Activated CD4-positive, CD25-positive, alpha-beta regulatory T cell treated with anti-CD3 and anti-CD28 coated beads, Interleukin-2, amount 50 U/mL, for 24 hours (primary cell): ENCODE measurements around the gene COMMD4.
A peak's percentile ranks its signal among the peaks of the same experiment; 100 is the strongest.
"Not testable (repeated sequence)": the region's sequence is repeated elsewhere in the genome, so short reads cannot be mapped to it uniquely, and the experiment has no call there.

ENCODE experiments used
- ATAC-seq, 2 donors: fragments of 150-1000 bp; cut with Tn5 transposase; one replicate each; pipeline ENCODE4 v1.10.0; 2021; ENCODE audit warnings: mild to moderate bottlenecking in 1 of 2, moderate library complexity in 1 of 2

The COMMD4 gene

DNA sequence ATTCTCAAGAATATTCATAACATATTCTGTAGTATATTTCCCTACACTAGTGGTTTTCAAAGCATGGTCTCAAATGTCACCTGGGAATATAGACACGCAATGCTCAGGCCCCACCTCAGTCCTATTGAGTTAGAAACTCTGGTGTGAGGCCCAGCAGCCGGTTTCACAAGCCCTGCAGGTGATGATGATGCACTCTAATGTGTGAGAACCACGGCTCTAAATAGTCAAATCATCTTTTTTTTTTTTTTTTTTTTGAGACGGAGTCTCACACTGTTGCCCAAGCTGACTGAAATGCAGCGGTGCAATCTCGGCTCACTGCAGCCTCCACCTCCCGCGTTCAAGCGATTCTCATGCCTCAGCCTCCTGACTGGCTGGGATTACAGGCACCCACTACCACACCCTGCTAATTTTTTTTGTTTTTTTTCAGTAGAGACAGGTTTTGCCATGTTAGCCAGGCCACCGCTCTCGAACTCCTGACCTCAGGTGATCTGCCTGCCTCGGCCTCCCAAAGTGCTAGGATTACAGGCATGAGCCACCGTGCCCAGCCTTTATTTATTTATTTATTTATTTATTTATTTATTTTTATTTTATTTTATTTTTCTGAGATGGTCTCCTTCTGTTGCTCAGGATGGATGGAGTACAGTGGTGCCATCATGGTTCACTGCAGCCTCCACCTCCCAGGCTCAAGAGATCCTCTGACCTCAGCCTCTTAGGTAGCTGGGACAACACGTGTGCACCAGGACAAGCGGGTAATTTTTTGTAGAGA lies 2.0 kb upstream of the COMMD4 start:
- not testable (repeated sequence) for ATAC-seq

DNA sequence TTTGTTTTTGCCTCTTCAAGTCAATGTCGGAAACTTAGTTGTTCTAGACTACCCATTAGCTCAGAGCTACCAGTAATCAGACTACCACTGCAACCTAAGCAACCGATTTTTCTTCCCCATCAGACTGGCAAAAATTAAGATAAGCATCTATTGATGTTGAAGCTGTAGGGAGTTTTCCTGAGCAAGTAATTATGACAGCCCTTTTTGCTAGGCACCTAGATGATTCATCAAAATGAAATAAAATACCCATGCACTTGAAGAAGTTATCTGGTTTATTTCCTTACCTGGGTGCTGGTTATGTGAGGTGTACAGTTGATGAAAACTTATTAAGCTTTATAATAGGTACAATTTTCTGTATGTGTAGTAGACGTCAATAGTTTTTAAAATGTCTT lies 554 bp upstream of the COMMD4 start:
- ATAC-seq, result no peak

DNA sequence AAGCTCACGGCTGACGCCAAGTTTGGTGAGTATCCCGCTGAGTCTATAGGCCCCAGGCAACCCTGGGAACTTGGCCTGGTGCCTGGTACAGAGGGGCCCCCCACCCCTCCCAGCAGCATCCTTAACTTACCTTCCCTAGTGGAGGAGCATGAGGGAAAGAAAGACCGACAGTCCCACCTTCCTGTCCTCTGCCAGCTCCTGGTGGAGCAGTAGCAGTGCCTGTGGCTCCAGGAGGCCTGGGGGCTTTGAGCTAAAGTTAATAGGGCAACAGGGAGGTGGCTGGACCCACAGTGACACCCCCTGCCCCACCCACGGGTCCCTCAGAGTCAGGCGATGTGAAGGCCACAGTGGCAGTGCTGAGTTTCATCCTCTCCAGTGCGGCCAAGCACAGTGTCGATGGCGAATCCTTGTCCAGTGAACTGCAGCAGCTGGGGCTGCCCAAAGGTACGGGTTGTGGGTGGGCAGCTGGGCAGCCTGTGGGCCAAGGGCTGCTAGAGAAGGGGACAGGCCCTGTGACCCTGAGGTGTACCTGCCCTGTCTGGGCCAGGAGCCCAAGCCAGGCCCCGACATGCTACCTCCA lies 2.9 kb downstream of the COMMD4 start:
- no peak for ATAC-seq

DNA sequence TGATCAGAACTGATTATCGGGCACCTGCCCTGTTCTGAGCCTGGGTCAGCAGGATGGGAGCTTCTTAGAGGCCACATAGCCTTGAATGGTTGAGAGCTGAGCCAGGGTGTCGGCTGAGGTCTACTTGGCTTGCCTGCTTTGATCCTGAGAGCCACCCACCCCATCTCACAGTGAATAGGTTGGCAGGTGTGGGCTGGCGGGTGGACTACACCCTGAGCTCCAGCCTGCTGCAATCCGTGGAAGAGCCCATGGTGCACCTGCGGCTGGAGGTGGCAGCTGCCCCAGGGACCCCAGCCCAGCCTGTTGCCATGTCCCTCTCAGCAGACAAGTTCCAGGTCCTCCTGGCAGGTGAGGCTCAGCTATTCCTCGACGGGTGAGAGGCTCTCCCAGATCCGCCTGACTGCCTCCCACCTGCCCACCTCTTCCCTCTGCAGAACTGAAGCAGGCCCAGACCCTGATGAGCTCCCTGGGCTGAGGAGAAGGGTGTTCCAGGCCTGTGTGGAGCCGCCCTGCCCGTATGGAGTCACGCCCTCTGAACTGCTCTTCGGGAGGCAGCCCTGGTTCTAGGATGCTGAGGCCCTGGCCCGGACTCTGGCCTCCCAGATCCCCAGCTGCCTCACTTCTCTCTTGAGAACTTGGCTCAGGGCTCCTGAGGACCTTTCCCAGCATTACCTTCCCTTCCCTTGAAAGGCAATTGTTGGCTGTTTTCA lies 3.8 kb downstream of the COMMD4 start:
- ATAC-seq, result no peak

DNA sequence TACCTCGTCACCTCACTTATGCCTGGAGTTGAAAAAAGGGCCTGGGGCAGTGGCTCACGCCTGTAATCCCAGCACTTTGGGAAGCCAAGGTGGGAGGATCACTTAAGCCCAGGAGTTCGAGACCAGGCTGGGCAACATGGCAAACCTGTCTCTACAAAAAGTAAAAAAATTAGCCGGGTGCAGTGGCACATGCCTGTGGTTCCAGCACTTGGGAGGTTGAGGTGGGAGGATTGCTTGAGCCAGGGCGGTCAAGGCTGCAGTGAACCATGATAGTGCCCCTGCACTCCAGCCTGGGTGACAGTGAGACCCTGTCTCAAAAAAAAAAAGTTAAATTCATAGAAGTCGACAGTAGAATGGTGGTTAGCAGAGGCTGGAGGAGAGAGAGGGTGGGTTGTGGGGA lies 6.4 kb downstream of the COMMD4 start:
- ATAC-seq, result no peak

DNA sequence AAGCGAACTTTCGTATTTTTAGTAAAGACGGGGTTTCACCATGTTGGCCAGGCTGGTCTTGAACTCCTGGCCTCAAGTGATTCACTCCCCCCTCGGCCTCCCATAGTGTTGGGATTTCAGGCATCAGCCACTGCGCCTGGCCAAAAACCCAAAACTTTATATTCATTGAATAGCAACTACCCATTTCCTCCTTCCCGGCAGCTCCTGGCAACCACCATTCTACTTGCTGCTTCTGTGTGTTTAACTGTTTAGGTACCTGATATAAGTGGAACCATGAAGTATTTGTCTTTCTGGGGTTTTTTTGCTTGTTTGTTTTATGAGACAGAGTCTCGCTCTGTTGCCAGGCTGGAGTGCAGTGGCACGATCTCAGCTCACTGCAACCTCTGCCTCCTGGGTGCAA lies 8.1 kb downstream of the COMMD4 start:
- not testable (repeated sequence) for ATAC-seq

DNA sequence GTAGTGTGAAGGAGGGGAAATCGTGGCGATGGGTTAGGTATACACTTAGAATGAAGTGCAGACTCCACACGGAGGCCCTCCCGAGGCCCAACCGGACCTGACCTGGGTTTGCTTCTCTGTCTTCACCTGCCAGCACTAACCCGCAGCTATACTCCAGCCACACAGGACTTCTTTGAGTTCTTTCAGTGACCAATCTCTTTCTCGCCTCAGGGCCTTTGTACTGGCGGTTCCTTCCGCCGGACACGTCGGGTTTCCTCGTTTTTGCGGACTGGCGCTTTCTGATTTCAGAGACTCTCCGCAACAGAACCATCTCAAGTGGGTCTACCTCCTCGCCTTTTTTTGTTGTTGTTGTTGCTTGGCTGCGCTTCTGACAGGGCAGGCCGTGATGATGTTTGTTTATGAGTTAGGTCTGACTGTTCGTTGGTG lies 10.9 kb downstream of the COMMD4 start, which contains the start of gene NEIL1:
TSS of gene NEIL1 (plus strand) at position 244 of the 426 bp plus-strand sequence. CDS start 1,867 bp downstream, outside the sequence.
- ATAC-seq, result no peak

DNA sequence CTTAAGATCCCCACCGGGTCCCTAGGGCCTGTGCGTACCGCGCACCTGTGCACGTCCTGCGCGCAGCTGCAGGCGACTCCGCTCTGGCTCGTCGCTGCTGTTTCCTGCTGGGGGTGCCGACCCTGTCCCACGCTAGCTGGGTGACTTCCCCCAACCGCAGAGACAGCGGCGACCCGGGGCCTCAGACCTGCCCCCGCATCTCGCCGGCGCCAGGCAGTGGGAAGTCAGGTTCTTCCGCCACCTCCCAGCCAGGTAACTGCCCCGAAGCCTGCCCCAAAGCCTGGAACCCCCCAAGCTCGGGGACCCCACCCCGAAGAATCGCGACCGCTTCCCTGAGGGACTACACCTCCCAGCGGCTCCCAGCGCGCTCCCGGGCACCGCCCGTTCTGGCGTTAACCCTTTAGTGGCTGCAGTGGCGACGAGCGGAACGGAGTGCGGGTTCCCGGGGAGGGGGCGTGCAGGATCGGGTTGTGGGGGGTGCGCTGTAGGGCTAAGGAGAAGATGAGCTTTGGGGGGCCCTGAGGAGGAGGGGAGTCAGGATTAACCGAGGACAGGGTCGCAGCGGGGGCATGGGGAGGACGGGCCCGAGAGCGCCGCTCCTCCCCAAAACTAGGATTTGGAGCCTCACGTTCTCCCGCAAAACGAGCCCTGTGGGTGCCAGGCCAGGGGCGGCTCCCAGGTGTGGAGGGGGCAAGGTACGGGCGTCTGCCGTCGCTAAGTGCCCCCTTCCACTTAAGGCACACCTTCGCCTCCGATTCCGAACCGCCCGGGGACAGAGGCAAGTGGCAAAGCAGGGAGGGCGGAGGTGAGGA lies 11.6 kb downstream of the COMMD4 start:
- peak; percentile 71 to 73 for ATAC-seq

DNA sequence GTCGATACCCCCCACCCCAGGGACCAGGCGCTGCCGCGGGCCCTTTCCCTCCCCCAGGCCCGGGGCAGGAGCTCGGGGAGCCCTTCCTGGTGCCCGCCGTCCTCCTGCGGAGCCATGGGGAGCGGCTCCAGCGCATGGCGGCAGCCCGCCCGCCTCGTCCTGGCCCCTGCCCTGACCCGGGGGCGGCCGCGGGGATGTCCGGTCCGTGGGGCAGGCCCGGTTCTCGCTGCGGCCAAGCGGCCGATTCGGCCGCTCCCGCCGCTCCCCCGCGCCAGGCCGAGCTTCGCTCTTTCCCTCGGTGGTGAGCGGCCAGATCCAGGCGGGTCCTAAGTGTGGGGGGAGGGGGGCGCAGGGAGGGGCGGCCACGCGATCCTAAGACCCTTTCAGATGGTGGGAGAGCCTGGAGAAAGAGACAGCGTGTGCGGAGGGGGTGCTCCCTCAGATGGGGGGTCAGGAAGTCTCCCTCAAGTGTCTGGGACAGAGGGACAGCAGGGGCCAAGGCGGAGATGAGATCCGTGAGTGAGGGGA lies 12.2 kb downstream of the COMMD4 start:
- ATAC-seq, result no peak

DNA sequence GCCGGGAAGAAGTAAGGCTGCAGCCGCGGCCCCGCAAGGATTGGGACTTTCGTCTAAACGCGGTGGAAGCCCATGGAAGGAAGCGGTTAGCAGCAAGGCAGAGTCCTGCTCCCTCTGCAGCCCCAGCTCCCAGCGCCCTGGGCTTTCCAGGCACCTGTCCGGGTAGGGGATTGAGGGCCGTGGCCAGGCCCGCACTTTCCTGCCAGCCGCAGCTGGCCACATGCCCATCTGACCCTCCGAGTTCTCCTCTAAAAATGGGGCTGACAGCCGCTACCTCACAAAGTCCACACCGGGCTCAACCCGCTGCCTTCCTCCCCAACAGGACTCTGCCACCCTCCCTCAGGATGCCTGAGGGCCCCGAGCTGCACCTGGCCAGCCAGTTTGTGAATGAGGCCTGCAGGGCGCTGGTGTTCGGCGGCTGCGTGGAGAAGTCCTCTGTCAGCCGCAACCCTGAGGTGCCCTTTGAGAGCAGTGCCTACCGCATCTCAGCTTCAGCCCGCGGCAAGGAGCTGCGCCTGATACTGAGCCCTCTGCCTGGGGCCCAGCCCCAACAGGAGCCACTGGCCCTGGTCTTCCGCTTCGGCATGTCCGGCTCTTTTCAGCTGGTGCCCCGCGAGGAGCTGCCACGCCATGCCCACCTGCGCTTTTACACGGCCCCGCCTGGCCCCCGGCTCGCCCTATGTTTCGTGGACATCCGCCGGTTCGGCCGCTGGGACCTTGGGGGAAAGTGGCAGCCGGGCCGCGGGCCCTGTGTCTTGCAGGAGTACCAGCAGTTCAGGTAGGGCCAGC lies 12.9 kb downstream of the COMMD4 start:
- ATAC-seq, result no peak

DNA sequence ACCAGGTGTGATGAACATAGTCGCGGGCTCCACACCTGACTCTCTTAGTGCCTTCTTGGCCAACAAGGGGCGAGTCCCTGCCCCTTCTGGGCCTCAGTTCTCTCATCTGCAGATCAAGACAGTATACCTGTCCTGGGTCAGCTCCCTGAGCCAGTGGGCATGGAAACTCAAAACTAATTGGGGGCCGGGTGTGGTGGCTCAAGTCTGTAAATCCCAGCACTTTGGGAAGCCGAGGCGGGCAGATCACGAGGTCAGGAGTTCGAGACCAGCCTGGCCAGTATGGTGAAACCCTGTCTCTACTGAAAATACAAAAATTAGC lies 13.4 kb downstream of the COMMD4 start:
- ATAC-seq, result not testable (repeated sequence)

DNA sequence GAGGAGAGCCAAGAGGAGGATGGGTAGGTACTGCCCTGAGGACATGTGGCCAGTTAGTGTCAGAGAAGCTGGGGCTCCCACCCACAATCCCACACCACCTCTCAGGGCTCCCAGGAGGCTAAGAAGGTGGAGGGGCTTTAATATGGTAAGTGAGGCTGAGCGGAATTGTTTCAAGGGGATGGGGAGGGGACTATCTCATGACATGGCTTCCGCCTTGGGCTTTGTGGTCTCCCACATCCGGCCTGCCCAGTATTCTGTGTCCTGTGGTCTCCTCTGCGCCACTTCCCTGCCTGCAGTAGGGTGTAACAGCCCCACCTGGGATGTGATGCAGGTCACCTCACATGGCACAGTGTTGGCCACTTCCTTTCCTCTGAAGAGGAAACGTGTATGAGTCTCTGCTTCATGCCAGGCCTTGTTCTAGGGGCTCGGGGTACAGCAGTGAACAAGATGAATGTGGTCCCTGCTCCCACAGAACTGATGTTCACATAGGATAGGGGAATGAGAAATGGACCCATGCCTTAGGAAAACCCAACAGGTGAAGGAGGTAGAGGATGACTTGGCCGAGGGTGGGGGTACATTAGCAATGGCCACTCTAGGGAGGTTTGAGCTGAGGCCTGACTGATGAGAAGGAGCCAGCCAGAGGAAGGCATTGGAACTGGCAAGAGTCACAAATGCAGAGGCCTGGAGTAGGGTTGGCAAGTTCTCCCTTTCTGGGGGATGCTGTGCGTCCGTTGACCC lies 14.2 kb downstream of the COMMD4 start:
- ATAC-seq, result peak; percentile 70

DNA sequence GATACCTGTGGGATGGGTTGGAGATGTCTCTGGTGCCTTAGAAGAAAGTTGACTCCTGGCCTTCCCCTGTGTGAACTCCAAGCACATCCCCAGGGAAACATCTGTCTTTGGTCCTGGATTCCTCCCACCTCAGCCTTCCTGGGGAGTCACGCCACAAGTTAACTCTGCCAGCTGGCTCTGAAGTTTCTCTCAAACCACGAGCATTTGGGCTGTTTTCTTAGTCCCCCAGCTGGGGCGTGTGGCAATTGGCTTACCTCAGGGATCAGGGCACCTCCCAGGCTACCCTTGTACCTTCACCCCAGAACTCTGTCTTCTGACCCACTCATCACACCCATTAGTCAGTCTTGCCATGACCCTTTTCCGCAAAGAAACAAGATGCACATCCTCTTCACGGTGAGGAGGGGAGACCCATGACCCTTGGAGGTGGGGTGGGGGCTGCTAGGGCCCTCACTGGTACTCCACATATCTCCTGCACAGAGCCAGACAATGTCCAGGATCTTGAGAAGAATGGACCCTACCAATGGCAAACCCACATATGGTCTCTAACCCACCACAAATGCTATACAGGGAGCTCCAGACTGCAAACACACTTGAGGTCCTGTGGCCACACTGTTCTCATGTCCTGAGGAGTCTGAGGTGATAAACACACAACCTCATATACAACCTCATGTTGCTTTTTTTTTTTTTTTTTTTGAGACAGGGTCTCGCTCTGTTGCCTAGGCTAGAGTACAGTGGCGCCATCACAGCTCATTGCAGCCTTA lies 14.9 kb downstream of the COMMD4 start:
- no peak for ATAC-seq

DNA sequence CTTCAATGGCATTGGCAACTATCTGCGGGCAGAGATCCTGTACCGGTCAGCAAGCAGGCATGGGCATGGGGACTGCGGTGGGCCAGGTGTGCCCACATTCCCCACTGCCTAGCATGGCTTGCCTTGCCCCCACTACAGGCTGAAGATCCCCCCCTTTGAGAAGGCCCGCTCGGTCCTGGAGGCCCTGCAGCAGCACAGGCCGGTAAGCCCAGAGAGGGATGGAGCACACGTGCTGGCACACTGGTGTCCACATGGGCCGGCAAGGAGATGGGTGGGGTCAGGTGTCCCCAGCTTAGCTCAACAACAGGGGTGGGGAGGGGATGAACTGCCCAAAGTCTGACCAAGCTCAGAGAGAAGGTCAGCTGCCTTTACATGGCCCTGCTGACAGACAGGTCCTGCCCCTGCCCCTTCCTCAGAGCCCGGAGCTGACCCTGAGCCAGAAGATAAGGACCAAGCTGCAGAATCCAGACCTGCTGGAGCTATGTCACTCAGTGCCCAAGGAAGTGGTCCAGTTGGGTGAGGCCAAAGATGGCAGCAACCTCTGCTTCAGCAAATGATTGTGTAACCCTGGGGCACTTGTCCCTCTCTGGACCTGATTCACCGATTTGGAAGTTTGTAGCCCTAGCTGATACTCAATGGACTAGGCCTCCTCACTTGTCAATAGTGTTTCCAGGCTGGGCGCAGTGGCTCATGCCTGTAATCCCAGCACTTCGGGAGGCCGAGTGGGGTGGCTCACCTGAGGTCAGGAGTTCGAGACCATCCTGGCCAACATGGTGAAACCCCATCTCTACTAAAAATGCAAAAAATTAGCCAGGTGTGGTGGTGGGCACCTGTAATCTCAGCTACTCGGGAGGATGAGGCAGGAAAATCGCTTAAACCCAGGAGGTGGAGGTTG lies 16.6 kb downstream of the COMMD4 start:
- ATAC-seq, result no peak

DNA sequence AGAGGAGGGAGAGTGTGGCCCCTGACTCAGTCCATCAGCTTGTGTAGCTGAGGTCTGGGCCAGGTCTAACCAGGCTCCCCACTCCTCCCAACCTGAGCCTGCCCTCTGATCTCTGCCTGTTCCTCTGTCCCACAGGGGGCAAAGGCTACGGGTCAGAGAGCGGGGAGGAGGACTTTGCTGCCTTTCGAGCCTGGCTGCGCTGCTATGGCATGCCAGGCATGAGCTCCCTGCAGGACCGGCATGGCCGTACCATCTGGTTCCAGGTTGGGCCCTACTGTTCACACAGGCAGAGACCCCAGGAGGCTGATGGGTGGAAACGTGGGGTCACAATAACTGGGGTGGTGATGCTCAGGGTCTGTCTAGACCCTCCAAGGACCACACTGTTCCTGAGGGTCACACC lies 17.7 kb downstream of the COMMD4 start:
- no peak for ATAC-seq

DNA sequence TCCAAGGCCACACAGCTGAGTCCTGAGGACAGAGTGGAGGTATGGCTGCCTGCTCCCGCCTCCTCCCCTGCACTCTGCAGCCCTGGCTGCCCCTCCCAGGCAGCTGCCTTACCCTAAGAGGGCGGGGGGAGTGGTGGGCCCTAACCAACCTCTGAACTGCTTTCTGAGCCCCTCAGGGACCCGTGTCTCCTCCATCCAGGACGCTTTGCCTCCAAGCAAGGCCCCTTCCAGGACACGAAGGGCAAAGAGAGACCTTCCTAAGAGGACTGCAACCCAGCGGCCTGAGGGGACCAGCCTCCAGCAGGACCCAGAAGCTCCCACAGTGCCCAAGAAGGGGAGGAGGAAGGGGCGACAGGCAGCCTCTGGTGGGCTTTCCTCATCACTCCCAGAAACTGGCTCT lies 18.6 kb downstream of the COMMD4 start:
- ATAC-seq, result no peak

DNA sequence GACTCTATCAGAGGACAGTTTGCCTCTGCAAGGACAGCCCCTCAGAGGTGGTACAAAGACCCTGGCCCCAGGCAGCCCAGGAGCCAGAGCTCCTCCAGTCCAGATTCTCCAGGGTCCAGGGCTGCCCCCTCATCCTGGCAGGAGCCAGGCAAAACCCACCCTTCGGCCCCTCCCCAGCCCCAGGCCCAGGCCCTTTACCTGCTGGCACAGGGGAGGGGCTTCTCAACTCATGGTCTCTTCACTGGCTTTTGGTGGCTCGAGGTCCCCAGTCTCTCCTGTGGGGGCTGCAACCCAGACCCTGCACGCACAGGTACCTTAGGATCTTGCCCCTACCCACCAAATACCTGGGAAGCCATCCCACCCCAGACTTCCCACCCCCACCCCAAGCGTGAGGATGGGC lies 19.5 kb downstream of the COMMD4 start:
- no peak for ATAC-seq

DNA sequence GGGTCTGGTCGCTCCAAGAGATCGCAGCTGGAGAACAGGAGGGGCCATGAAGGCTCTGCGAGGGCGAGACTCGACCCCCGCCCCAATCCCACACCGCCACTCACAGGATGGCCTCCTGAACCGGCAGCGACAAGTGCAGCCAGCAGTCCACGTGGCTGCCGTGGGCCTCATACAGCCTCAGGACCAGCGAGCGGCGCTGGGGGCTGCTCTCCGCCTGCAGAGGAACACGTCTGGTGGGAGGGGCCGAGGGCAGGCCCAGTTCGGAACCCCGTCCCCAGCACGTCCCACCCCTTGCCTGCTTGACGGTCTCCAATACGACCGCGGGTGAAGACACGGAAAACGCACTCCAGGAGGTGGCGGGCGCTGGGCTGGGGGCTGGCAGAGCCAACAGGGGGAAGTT lies 20.1 kb downstream of the COMMD4 start:
- ATAC-seq, result no peak

DNA sequence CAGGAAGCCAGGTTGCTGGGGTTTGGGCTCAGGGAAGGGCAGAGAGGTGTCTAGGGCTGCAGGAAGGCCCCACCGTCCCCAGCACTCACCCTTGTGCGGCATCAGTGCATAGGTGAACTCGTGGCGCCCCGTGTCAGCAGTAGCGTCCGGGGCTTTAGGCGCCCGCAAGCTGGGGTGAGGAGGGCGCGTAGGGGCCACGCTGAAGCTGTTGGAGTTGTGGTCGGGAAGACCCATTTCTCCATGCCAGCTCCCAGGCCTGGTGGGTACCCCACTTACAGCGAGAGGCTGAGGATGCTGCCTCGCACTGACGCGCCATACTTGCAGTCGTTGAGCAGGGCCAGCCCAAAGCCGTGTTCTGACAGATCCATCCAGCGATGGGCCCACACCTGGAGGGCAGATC lies 20.7 kb downstream of the COMMD4 start:
- ATAC-seq, result no peak
